ENCODE results near the gene MED28.

The MED28 gene

GRCh38 chr4:17662694-17663093 is 48.3 kb downstream of the MED28 start:
- in situ Hi-C loops (cut with MboI; ENCODE audit: low sequenced_read_pairs): no loop called here

GRCh38 chr4:17664755-17665154 is 50.3 kb downstream of the MED28 start:
- in situ Hi-C loops (cut with MboI; ENCODE audit: low sequenced_read_pairs): no loop called here

- in situ Hi-C loops (cut with MboI; ENCODE audit: low sequenced_read_pairs): no loop called here
Observed at GRCh38 chr4:17665346-17665745, 50.9 kb downstream of the MED28 start.

- in situ Hi-C loops (cut with MboI; ENCODE audit: low sequenced_read_pairs): no loop called here
Observed at GRCh38 chr4:17665852-17666251, 51.4 kb downstream of the MED28 start.

- in situ Hi-C loops (cut with MboI; ENCODE audit: low sequenced_read_pairs): no loop called here
Observed at GRCh38 chr4:17667253-17667652, 52.8 kb downstream of the MED28 start.

- in situ Hi-C loops (cut with MboI; ENCODE audit: low sequenced_read_pairs): no loop called here
Observed at GRCh38 chr4:17667653-17668201, 53.3 kb downstream of the MED28 start.

- in situ Hi-C loops (cut with MboI; ENCODE audit: low sequenced_read_pairs): no loop called here
Observed at GRCh38 chr4:17670423-17670822, 56.0 kb downstream of the MED28 start.

- in situ Hi-C loops (cut with MboI; ENCODE audit: low sequenced_read_pairs): no loop called here
Observed at GRCh38 chr4:17680559-17681280, 66.3 kb downstream of the MED28 start.

GRCh38 chr4:17681281-17682221 is 67.1 kb downstream of the MED28 start:
- in situ Hi-C loops (cut with MboI; ENCODE audit: low sequenced_read_pairs): no loop called here

GRCh38 chr4:17682222-17682566 is 67.8 kb downstream of the MED28 start:
- in situ Hi-C loops (cut with MboI; ENCODE audit: low sequenced_read_pairs): no loop called here

Measured in HL-60/S4 treated with phorbol 12-myristate 13-acetate at 8.2 ng/mL for 4 days and 3 days (cell line).